HEK293T (cell line): ENCODE measurements around the gene LRRC18.

Experiments
- CTCF ChIA-PET: fragments of 350-600 bp; formaldehyde crosslinking; extraction: SDS; loops from one replicate; lab custom pipeline; 2021; ENCODE audit warnings: antibody characterized with exemption, inconsistent platforms; lab: Yijun Ruan, JAX
- POLR2A ChIA-PET: fragments of 350-600 bp; formaldehyde crosslinking; extraction: SDS; loops from one replicate; lab custom pipeline; 2020; ENCODE audit warnings: antibody characterized with exemption, inconsistent platforms; lab: Yijun Ruan, JAX
- DNase-seq: peaks from one replicate; pipeline ENCODE4 v3.0.0; 2012; ENCODE audit warnings: mixed read lengths; ENCODE audit errors: extremely low spot score
- ARNT ChIP-seq: fragments of 450-650 bp; IDR thresholded peaks from 2 replicates; pipeline ENCODE4 v1.6.1; 2017; ENCODE audit warnings: mild to moderate bottlenecking
- BHLHE40 ChIP-seq: fragments of 450-650 bp; IDR thresholded peaks from 2 replicates; pipeline ENCODE4 v1.6.1; 2016; ENCODE audit warnings: mild to moderate bottlenecking, moderate library complexity, borderline replicate concordance
- CTBP1 ChIP-seq: fragments of 450-650 bp; IDR thresholded peaks from 2 replicates; pipeline ENCODE4 v1.6.1; 2016; ENCODE audit warnings: borderline replicate concordance
- ELF4 ChIP-seq: fragments of 450-650 bp; IDR thresholded peaks from 2 replicates; pipeline ENCODE4 v1.6.1; 2017; ENCODE audit warnings: antibody characterized with exemption
- FOXA1 ChIP-seq: fragments of 450-650 bp; IDR thresholded peaks from 2 replicates; pipeline ENCODE4 v1.6.1; 2016; ENCODE audit warnings: mild to moderate bottlenecking
- FOXK2 ChIP-seq: fragments of 450-650 bp; IDR thresholded peaks from 2 replicates; pipeline ENCODE4 v1.6.1; 2016; ENCODE audit warnings: mild to moderate bottlenecking
- FOXM1 ChIP-seq: fragments of 450-650 bp; IDR thresholded peaks from 2 replicates; pipeline ENCODE4 v1.6.1; 2017; ENCODE audit warnings: mild to moderate bottlenecking, borderline replicate concordance
- HDGF ChIP-seq: fragments of 450-650 bp; IDR thresholded peaks from 2 replicates; pipeline ENCODE4 v1.6.1; 2017; ENCODE audit warnings: antibody characterized with exemption, borderline replicate concordance
- L3MBTL2 ChIP-seq: fragments of 450-650 bp; conservative IDR thresholded peaks from 2 replicates; pipeline ENCODE4 v1.6.1; 2016; ENCODE audit warnings: mild to moderate bottlenecking
- LEF1 ChIP-seq: fragments of 450-650 bp; IDR thresholded peaks from 2 replicates; pipeline ENCODE4 v1.6.1; 2017; ENCODE audit warnings: mild to moderate bottlenecking, borderline replicate concordance
- NFRKB ChIP-seq: fragments of 450-650 bp; IDR thresholded peaks from 2 replicates; pipeline ENCODE4 v1.6.1; 2016; ENCODE audit warnings: mild to moderate bottlenecking, moderate library complexity
- SP1 ChIP-seq: fragments of 450-650 bp; IDR thresholded peaks from 2 replicates; pipeline ENCODE4 v1.6.1; 2017
- SUZ12 ChIP-seq: fragments of 450-650 bp; IDR thresholded peaks from 2 replicates; pipeline ENCODE4 v1.6.1; 2016; ENCODE audit warnings: mild to moderate bottlenecking
- TARDBP ChIP-seq: fragments of 450-650 bp; IDR thresholded peaks from 2 replicates; pipeline ENCODE4 v1.6.1; 2016
- ZNF384 ChIP-seq: fragments of 450-650 bp; IDR thresholded peaks from 2 replicates; pipeline ENCODE4 v1.6.1; 2016
- TF ChIP-seq, protein P1 (sequence below): fragments of 450-650 bp; IDR thresholded peaks from 2 replicates; pipeline ENCODE4 v1.6.1; 2016

The LRRC18 gene

DNA sequence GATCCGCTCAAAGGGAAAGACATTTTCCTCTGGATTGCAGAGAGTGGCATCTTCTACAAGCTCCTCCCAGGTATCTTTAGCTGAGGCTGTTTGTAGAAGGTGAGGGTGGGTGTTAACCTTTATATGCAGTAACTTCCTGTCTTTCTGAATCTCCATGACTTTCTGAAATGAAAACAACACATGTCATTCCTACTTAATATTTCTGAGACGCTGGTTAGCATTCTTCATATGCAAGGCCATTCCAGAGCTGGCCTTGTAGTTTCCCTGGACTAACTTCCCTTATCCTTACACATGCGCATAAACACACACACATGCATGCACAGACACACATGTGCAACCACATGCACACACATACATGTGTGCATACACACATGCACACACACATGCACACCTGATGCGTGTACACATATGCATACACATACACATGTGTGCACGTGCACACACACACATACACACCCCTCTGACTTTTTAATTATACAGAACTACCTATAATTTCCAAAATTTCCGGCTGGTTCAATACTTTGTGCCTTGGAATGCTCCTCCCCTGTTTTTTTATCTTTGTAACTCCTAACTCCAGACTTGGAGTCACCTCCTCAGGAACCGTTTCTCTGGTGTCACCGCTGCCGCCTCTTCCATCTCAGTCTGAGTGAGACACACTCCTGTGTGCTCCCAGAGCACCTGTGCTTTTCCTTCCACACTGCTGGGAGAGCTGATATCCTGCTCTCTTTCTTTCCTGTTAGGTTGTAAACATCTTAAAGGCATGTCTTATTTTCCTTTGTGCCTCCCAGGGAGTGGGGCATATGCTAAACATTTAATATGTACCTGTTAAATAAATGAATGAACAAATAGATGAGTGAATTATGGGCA lies 55.2 kb downstream of the LRRC18 start:
- DNase-seq: no peak
- POLR2A ChIA-PET: no interaction called here
- CTCF ChIA-PET: interaction anchor here (0.7 kb wide), 1 partner anchor 59 kb away, joined by 3 read pairs; no protein-coding TSS in a partner anchor

DNA sequence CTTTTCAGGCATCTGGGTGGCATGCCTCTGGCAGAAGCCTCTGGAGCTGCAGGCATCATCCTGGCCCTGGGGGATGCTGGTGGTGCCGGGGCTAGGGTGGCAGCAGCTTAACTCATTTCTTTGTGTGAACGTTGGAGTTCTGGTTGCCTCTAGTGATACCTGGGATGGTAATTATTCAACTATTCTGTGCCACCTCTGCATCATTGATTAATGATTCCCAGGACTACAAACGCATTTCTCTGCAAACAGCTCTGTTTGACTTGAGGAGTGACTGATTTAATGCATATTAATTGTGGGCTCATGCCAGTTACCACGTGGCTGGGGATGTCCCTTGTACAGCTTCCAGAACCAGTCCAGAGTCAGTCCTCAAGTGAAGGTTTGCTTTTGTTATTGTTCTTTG lies 55.9 kb downstream of the LRRC18 start:
- TF ChIP-seq SUZ12: no peak
- no peak for TF ChIP-seq SP1
- TF ChIP-seq BHLHE40: no peak
- no peak for TF ChIP-seq FOXA1
- no peak for TF ChIP-seq L3MBTL2
- no peak for TF ChIP-seq ARNT
- no peak for TF ChIP-seq CTBP1
- TF ChIP-seq NFRKB: no peak
- TF ChIP-seq, protein P1, sequence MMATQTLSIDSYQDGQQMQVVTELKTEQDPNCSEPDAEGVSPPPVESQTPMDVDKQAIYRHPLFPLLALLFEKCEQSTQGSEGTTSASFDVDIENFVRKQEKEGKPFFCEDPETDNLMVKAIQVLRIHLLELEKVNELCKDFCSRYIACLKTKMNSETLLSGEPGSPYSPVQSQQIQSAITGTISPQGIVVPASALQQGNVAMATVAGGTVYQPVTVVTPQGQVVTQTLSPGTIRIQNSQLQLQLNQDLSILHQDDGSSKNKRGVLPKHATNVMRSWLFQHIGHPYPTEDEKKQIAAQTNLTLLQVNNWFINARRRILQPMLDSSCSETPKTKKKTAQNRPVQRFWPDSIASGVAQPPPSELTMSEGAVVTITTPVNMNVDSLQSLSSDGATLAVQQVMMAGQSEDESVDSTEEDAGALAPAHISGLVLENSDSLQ: no peak
- no peak for TF ChIP-seq FOXK2
- ChIA-PET POLR2A (no interaction called here), CTCF (no interaction called here)
- DNase-seq: no peak

More for the DNA sequence above, 55.2 kb downstream of the LRRC18 start:
- TF ChIP-seq SP1 (no peak), FOXA1 (no peak)

DNA sequence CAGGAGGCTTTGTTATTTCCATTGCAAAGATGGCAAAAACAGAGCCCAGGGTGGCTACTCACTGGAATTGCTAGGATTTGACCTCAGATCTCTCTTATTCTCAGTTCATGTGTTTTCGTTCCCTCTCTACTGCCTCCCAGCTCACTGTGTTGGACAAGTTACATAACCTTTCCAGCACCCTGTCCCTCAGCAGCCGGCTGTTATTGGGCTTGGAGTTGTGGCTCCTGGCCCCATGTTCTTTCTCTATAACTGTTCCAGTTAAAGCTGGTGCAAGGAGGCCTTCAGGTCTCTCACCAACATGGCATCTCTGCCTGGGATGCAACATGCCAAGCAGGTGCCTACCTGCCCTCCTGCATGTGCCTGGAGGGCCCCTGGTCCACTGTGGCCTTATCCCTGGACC lies 56.8 kb downstream of the LRRC18 start:
- TF ChIP-seq ELF4 (no peak), FOXK2 (no peak), LEF1 (no peak), SP1 (no peak), ZNF384 (no peak), FOXM1 (no peak), BHLHE40 (no peak)
- TF ChIP-seq, protein P1: no peak
- ChIA-PET POLR2A (no interaction called here), CTCF (no interaction called here)

DNA sequence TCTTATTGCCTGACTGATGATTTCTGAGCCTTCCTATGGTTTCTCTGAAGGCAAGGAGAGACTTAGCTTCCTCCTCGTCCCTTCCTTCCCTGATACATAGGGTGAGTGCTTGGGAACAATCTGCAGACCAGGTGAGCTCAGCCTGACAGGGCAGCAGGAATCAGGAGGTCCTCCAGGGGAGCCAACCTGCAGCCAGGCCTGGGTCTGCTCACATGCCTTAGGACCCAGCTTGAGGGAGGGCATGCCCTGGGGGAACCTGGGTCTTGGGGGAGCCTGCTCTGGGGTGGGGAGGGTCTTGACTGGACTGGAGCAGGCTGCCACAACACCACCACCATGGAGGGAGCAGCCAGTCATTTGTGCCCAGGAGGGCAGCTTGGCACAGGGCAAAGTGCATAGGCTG lies 57.7 kb downstream of the LRRC18 start:
- no peak for DNase-seq
- TF ChIP-seq ELF4 (no peak), FOXK2 (no peak), SUZ12 (no peak), FOXM1 (no peak), CTBP1 (no peak), BHLHE40 (no peak), SP1 (no peak), HDGF (no peak), ZNF384 (no peak), L3MBTL2 (no peak), ARNT (no peak), FOXA1 (no peak), LEF1 (no peak), NFRKB (no peak), TARDBP (no peak)
- TF ChIP-seq, protein P1: no peak
- ChIA-PET CTCF (no interaction called here), POLR2A (no interaction called here)

More for the DNA sequence above, 56.8 kb downstream of the LRRC18 start:
- DNase-seq: no peak

DNA sequence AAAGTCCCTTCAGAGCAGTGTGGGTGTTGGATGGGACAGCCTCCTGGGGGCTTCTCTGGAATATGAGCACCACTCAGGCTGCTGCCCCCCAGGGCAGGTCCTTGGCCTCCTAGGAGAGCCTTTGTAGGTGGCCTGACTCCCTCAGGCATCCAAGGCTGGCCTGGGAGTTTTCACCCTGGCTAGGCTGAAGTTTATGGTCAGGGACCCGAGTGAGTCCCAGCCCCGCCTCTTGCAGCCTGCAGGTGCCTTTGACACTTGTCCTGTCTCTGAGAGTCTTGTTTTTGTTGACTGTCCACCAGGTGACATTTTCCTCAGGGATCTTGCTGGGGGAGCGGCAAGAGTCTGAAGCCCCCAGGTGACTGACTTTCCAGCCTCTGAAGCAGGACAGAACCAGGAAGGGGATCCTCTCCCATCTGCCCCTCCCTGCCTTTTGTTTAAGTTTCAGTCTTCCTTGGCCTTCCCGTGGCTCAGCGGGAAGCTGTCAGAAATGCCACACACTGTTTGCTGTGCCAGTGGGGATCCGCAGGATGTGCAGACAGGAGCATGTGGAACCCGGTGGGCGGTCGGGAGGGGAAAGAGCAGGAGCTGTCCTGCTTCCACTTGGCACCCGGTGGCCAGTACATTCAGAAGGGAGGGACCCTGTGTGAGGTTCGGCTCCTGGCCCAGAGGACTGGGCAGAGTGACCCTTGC lies 59.5 kb downstream of the LRRC18 start:
- ChIA-PET POLR2A (no interaction called here), CTCF (no interaction called here)
- TF ChIP-seq, protein P1: no peak
- TF ChIP-seq FOXA1: no peak
- no peak for TF ChIP-seq NFRKB
- TF ChIP-seq ARNT: no peak
- TF ChIP-seq BHLHE40: no peak
- no peak for TF ChIP-seq ELF4
- TF ChIP-seq HDGF: no peak
- TF ChIP-seq CTBP1: no peak
- TF ChIP-seq SUZ12: no peak
- no peak for TF ChIP-seq TARDBP
- TF ChIP-seq L3MBTL2: no peak
- TF ChIP-seq FOXK2: no peak
- TF ChIP-seq LEF1: no peak
- no peak for TF ChIP-seq ZNF384
- no peak for TF ChIP-seq SP1
- no peak for TF ChIP-seq FOXM1
- no peak for DNase-seq
